OCI-LY1 (cell line): ENCODE results near the gene CASZ1.

Experiments used
- EZH2 ChIP-seq: fragments of 200-600 bp; sonication (generic), shearing (Covaris generic); IDR thresholded peaks from 2 replicates; pipeline ENCODE4 v1.8.0; 2017; ENCODE audit warnings: borderline replicate concordance, mixed run types, mild to moderate bottlenecking, antibody characterized with exemption, low read length, moderate library complexity, mixed read lengths
- TF ChIP-seq, protein P1 (sequence below): fragments of 200-600 bp; sonication (generic), shearing (Covaris generic); IDR thresholded peaks from 2 replicates; pipeline ENCODE4 v1.5.1; 2017; ENCODE audit warnings: mild to moderate bottlenecking, antibody characterized with exemption, low read length, moderate library complexity, mixed read lengths

GRCh38 chr1:10615332-10615731 lies 181.1 kb downstream of the CASZ1 start:
- TF ChIP-seq, protein P1, sequence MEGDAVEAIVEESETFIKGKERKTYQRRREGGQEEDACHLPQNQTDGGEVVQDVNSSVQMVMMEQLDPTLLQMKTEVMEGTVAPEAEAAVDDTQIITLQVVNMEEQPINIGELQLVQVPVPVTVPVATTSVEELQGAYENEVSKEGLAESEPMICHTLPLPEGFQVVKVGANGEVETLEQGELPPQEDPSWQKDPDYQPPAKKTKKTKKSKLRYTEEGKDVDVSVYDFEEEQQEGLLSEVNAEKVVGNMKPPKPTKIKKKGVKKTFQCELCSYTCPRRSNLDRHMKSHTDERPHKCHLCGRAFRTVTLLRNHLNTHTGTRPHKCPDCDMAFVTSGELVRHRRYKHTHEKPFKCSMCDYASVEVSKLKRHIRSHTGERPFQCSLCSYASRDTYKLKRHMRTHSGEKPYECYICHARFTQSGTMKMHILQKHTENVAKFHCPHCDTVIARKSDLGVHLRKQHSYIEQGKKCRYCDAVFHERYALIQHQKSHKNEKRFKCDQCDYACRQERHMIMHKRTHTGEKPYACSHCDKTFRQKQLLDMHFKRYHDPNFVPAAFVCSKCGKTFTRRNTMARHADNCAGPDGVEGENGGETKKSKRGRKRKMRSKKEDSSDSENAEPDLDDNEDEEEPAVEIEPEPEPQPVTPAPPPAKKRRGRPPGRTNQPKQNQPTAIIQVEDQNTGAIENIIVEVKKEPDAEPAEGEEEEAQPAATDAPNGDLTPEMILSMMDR, result no peak
- no peak for TF ChIP-seq EZH2
